Measurements from ENCODE around the gene PAFAH1B1.

- peak in 3 of 4 experiments; percentile 10 to 46 (median 19) for TF ChIP-seq CTCF (IDR thresholded peaks at IDR 0.05)
- TF ChIP-seq POLR2A (IDR thresholded peaks at IDR 0.05), result peak; percentile 63 to 71
These were observed 118.3 kb downstream of the PAFAH1B1 start, which contains the start of gene CLUH for GRCh38 chr17:2711608-2712299.
